ENCODE measurements around the gene DUSP22.

Gene DUSP22

GRCh38 chr6:291204-291696, 1.0 kb upstream of the DUSP22 start:
- Histone ChIP-seq H3K9me3 (ENCODE audit: insufficient read depth, low read depth, low read length) (no peaks in the 10 kb centered on the region), H3K27ac (ENCODE audit: low read length) (no peak overlapping the region), H3K9ac (ENCODE audit: low read depth, low read length) (peak overlapping the region; percentile 75; the same call in 1 of the 2 replicates), H3K27me3 (ENCODE audit: insufficient read depth, low read length) (peaks cover 25% of the 10 kb centered on the region), H3K4me3 (ENCODE audit: low read length) (peak overlapping the region; percentile 84), H3K36me3 (ENCODE audit: insufficient read depth, low read depth, low read length) (no peaks in the 10 kb centered on the region), H3K4me1 (ENCODE audit: insufficient read depth, low read length) (peaks cover 10% of the 10 kb centered on the region; the same call in 1 of the 2 replicates)

GRCh38 chr6:292506-293192, 362 bp downstream of the DUSP22 start:
- peak overlapping the region; percentile 35; the same call in 1 of the 2 replicates for H3K9ac ChIP-seq (ENCODE audit: low read depth, low read length)
- H3K27me3 ChIP-seq (ENCODE audit: insufficient read depth, low read length): peaks cover 25% of the 10 kb centered on the region
- H3K9me3 ChIP-seq (ENCODE audit: insufficient read depth, low read depth, low read length): no peaks in the 10 kb centered on the region
- peak overlapping the region; percentile 84 for H3K4me3 ChIP-seq (ENCODE audit: low read length)
- H3K27ac ChIP-seq (ENCODE audit: low read length): no peak overlapping the region
- peaks cover 11% of the 10 kb centered on the region for H3K4me1 ChIP-seq (ENCODE audit: insufficient read depth, low read length)
- no peaks in the 10 kb centered on the region for H3K36me3 ChIP-seq (ENCODE audit: insufficient read depth, low read depth, low read length)

DNA sequence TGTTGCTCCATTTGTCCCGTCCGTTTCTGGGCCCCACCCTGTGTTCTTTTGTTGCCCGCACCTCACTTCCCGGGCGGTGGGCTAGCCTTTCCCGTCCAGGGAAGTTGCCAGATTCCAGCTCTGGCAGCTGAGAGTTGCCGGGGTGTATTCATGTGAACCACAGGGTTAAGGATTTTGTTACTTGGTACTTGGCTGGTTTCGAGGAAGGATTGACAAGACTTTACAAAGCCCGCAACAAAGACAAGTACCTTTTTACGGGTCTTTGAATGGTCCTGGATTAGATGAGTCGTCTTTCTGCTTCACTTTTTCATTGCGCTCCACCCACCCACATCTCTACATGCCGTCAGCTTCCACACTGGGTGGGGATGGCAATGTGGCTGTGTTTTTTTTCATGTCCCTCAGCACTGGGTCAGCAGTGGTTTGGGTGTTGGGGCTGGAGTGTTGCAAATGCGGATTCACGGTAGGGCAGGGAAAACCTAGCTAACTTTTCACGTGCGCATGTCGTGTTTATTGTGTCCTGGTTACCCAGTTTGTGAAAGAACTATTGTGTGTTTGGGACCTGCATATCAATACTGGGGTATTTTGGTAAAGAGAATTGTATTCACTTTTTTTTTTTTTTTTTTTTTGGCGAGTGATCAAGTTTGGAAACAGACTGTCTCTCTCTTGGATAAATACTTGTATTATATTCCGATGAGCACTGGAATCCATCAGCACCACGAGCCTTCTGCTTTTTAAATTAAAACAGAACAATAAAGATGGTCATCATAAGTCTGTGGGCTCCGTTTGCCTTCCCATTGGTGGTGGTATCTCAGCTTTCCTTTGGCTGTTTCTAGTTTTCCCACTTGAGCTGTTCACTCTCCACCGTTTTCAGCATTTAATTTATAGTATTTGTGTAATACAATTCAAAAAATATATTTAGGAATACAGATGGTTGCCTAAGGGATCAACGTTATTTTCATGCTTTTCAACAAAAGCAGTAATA, 1.2 kb downstream of the DUSP22 start:
- Histone ChIP-seq H3K9ac (ENCODE audit: low read depth, low read length) (peak overlapping the region; percentile 35; the same call in 1 of the 2 replicates), H3K9me3 (ENCODE audit: insufficient read depth, low read depth, low read length) (no peaks in the 10 kb centered on the region)

DNA sequence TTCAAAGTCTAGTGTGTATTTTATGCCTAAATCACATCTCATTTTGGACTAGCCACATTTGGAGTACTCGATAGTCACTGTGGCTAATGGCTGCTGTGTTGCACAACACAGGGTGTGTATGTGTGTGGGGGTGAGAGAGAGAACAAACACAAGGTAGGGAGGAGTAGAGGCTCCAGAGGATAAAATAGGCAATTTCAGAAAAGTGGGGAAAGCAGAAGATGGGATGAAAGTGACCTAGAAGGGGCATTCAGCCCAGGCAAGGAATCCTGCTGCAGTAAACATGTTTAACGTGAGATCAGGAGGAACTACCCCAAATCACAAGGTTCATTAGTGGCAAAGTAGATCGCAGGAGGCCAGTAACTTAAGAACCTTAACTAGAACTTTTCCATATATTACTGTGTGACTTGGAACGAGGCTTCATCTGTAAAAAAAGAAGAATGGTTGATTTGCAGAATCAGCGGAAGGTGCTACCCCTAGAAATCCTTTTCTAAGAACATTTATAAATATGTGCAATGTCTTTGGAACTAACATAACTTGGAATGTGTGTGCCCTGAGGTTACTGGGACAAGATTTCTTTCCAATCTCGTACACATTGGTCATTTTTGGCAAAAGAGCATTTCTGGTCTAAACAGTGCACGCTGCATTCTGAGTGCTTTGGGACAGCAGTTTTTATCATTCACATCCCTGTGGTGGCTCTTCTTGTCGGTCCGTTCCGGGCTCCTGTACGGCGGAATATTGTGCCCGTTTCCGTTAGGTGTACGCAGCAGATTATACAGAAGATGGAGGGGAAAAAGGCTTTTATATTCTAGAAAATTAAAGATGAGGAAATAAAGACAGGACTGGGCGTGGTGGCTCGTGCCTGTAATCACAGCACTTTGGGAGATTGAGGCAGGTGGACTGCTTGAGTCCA, 2.6 kb downstream of the DUSP22 start:
- Histone ChIP-seq H3K9ac (ENCODE audit: low read depth, low read length) (no peak overlapping the region), H3K4me3 (ENCODE audit: low read length) (no peak overlapping the region), H3K4me1 (ENCODE audit: insufficient read depth, low read length) (peaks cover 20% of the 10 kb centered on the region), H3K9me3 (ENCODE audit: insufficient read depth, low read depth, low read length) (no peaks in the 10 kb centered on the region), H3K27me3 (ENCODE audit: insufficient read depth, low read length) (peaks cover 21% of the 10 kb centered on the region), H3K27ac (ENCODE audit: low read length) (no peak overlapping the region), H3K36me3 (ENCODE audit: insufficient read depth, low read depth, low read length) (no peaks in the 10 kb centered on the region)

More for the DNA sequence above, 1.2 kb downstream of the DUSP22 start:
- peak overlapping the region; percentile 84 for H3K4me3 ChIP-seq (ENCODE audit: low read length)
- no peak overlapping the region for H3K27ac ChIP-seq (ENCODE audit: low read length)
- peaks cover 19% of the 10 kb centered on the region for H3K4me1 ChIP-seq (ENCODE audit: insufficient read depth, low read length)
- peaks cover 21% of the 10 kb centered on the region for H3K27me3 ChIP-seq (ENCODE audit: insufficient read depth, low read length)
- H3K36me3 ChIP-seq (ENCODE audit: insufficient read depth, low read depth, low read length): no peaks in the 10 kb centered on the region

- Histone ChIP-seq H3K27me3 (ENCODE audit: insufficient read depth, low read length) (peaks cover 14% of the 10 kb centered on the region; the same call in 1 of the 2 replicates), H3K9ac (ENCODE audit: low read depth, low read length) (no peak overlapping the region), H3K4me3 (ENCODE audit: low read length) (no peak overlapping the region), H3K36me3 (ENCODE audit: insufficient read depth, low read depth, low read length) (no peaks in the 10 kb centered on the region), H3K4me1 (ENCODE audit: insufficient read depth, low read length) (peaks cover 20% of the 10 kb centered on the region), H3K9me3 (ENCODE audit: insufficient read depth, low read depth, low read length) (no peaks in the 10 kb centered on the region; the same call in 1 of the 2 replicates), H3K27ac (ENCODE audit: low read length) (no peak overlapping the region)
Observed at GRCh38 chr6:296151-297122, 4.2 kb downstream of the DUSP22 start.

DNA sequence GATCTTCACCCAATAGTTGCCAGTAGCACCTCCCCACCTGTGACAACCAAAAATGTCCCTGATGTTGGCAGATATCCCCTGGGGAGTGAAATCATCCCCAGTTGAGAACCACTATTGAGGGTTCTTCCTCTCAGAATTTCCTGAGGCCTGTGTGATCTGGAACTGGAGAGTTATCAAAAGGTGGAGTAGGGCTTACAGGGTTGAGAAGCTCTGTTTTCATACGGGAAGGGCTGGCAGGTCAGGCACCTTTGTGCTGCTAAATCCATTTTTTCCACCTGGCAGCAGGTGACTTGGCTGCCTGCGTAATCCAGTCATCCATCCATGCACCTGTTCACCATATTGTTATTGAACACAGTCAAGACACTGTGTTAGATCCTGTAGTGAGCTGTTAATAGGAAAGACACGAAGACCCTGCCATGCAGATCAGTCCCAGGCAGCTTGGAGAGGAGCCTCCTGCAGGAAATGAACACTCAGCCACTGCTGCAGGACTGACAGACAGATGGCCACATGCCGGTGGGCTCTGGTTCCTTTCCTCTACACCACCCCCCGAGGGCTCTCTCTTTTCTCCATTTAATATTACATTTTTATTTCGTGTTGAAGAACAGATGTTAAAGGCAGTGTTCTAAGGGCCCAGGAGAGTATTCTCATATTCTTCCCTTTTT, 5.4 kb downstream of the DUSP22 start:
- no peak overlapping the region for H3K27ac ChIP-seq (ENCODE audit: low read length)
- peaks cover 20% of the 10 kb centered on the region for H3K4me1 ChIP-seq (ENCODE audit: insufficient read depth, low read length)
- H3K9me3 ChIP-seq (ENCODE audit: insufficient read depth, low read depth, low read length): no peaks in the 10 kb centered on the region; the same call in 1 of the 2 replicates
- no peaks in the 10 kb centered on the region for H3K36me3 ChIP-seq (ENCODE audit: insufficient read depth, low read depth, low read length)
- no peak overlapping the region for H3K4me3 ChIP-seq (ENCODE audit: low read length)
- no peak overlapping the region for H3K9ac ChIP-seq (ENCODE audit: low read depth, low read length)
- peaks cover 14% of the 10 kb centered on the region; the same call in 1 of the 2 replicates for H3K27me3 ChIP-seq (ENCODE audit: insufficient read depth, low read length)

GRCh38 chr6:298233-299103, 6.2 kb downstream of the DUSP22 start:
- H3K4me1 ChIP-seq (ENCODE audit: insufficient read depth, low read length): peaks cover 16% of the 10 kb centered on the region
- H3K4me3 ChIP-seq (ENCODE audit: low read length): no peak overlapping the region
- no peak overlapping the region for H3K9ac ChIP-seq (ENCODE audit: low read depth, low read length)
- no peak overlapping the region for H3K27ac ChIP-seq (ENCODE audit: low read length)
- no peaks in the 10 kb centered on the region; the same call in 1 of the 2 replicates for H3K9me3 ChIP-seq (ENCODE audit: insufficient read depth, low read depth, low read length)
- no peaks in the 10 kb centered on the region for H3K36me3 ChIP-seq (ENCODE audit: insufficient read depth, low read depth, low read length)
- H3K27me3 ChIP-seq (ENCODE audit: insufficient read depth, low read length): peaks cover 7% of the 10 kb centered on the region; the same call in 1 of the 2 replicates

DNA sequence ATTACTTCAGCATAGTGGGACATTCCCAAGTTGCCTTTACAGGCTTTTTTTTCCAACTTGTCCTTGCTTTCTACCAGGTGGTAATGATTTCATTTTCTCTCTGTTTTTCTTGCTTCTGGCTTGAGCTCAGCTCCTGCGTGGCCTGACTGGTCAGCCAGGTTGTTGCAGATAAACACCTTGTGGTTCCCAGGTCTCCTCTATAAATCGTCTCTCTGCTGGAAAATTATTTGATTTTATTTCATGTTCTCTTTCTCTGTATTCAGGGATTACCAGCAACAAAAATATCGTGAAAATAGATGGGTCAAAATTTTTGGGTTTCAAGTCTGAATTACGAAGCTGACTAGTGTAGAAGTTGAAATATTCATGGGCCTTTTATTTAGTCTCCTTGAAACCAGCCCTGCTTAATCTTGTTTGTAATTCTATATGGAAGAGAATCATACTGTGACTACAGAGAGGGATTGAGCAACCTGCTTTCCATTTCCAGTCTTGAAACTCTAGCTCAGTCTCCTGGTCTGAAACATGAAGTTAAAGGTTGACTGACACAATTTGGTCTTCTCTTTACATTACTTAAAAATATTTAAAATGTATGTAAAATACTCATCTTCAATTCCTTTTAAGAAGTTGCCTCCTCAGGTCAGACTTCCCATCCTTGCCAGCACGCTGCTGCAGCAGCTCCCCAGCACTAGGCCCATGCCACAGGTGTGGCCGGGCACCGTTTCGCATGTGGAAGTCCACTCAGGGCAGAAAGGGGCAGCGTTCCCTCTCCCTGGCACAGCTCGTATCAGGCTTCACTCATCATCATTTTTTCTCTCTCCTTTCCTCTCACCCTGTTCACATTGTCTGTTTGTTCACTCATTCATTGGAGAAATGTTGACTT, 7.1 kb downstream of the DUSP22 start:
- no peaks in the 10 kb centered on the region; the same call in 1 of the 2 replicates for H3K9me3 ChIP-seq (ENCODE audit: insufficient read depth, low read depth, low read length)
- no peaks in the 10 kb centered on the region for H3K27me3 ChIP-seq (ENCODE audit: insufficient read depth, low read length)
- H3K36me3 ChIP-seq (ENCODE audit: insufficient read depth, low read depth, low read length): no peaks in the 10 kb centered on the region
- no peak overlapping the region for H3K9ac ChIP-seq (ENCODE audit: low read depth, low read length)
- no peak overlapping the region for H3K27ac ChIP-seq (ENCODE audit: low read length)
- H3K4me1 ChIP-seq (ENCODE audit: insufficient read depth, low read length): peaks cover 10% of the 10 kb centered on the region
- H3K4me3 ChIP-seq (ENCODE audit: low read length): no peak overlapping the region

DNA sequence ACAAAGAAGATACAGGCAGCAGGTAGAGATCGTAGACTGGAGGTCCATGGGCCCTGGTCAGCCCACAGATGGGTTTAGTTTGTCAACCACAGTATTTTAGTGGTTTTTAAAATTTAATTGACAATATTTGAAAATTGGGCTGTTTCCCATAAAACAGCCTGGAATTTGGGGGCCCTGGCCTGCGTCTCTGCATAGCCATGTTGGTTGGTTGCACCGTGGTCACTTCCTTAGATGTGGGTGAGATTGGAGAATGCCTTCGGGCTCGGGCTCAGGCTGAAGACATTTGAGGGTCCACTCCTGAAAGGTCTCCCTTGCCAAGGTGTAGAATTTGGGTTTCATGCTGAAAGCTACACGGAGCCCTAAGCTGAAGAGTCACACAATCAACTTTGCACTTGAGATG, 7.7 kb downstream of the DUSP22 start:
- Histone ChIP-seq H3K9ac (ENCODE audit: low read depth, low read length) (no peak overlapping the region), H3K27ac (ENCODE audit: low read length) (no peak overlapping the region), H3K36me3 (ENCODE audit: insufficient read depth, low read depth, low read length) (no peaks in the 10 kb centered on the region), H3K27me3 (ENCODE audit: insufficient read depth, low read length) (no peaks in the 10 kb centered on the region), H3K4me3 (ENCODE audit: low read length) (no peak overlapping the region), H3K9me3 (ENCODE audit: insufficient read depth, low read depth, low read length) (no peaks in the 10 kb centered on the region; the same call in 1 of the 2 replicates), H3K4me1 (ENCODE audit: insufficient read depth, low read length) (peaks cover 10% of the 10 kb centered on the region)
